Activated B cell treated with CpG ODN at 0.5 μM for 24 hours (primary cell): ENCODE results near the gene DBX1. TPM values are rescaled to one million over a fixed set of nuclear protein-coding genes. Genes with fewer than 3 reads are reported as not detected.

Experiments used
- ATAC-seq: fragments of 200-7000 bp; cut with Tn5 transposase; one replicate; pipeline ENCODE4 v1.10.0; 2021; ENCODE audit warnings: low read depth, mild to moderate bottlenecking, moderate library complexity
- CTCF ChIA-PET: fragments of 350-600 bp; sonication (Branson Sonifier 250); formaldehyde crosslinking; loops from one replicate; lab custom pipeline; 2021; ENCODE audit warnings: antibody characterized with exemption; lab: Charles Lee
- POLR2A ChIA-PET: fragments of 350-600 bp; sonication (Branson Sonifier 250); formaldehyde crosslinking; loops from one replicate; lab custom pipeline; 2021; ENCODE audit warnings: antibody characterized with exemption; lab: Charles Lee
- DNase-seq: peaks from one replicate; pipeline ENCODE4 v3.0.0; 2022
- H3K27ac Mint-ChIP-seq: one replicate; pipeline ENCODE4 v1.8.0; 2020; ENCODE audit warnings: mixed read lengths
- H3K27me3 Mint-ChIP-seq: one replicate; pipeline ENCODE4 v1.8.0; 2021; ENCODE audit warnings: mixed read lengths
- H3K36me3 Mint-ChIP-seq: one replicate; pipeline ENCODE4 v1.8.0; 2021; ENCODE audit warnings: low read depth, mixed read lengths
- H3K4me1 Mint-ChIP-seq: one replicate; pipeline ENCODE4 v1.8.0; 2021; ENCODE audit warnings: mixed read lengths
- H3K4me3 Mint-ChIP-seq: one replicate; pipeline ENCODE4 v1.8.0; 2020; ENCODE audit warnings: mild to moderate bottlenecking, mixed read lengths
- H3K9me3 Mint-ChIP-seq: one replicate; pipeline ENCODE4 v1.8.0; 2020; ENCODE audit warnings: mixed read lengths
- intact Hi-C: fragments of 100-400 bp; cut with micrococcal nuclease; formaldehyde crosslinking; loops from one replicate; pipeline ENCODE4 v1.15.1; 2024
- total RNA-seq: library from RNA; stranded (reverse); gene quantifications from 2 replicates; pipeline ENCODE4 v1.2.3, GENCODE V29; 2022
- TF ChIP-seq, protein P1 (sequence below): fragments of 200-600 bp; IDR thresholded peaks from one replicate; pipeline ENCODE4 v1.8.0; 2022; ENCODE audit warnings: antibody characterized with exemption, mild to moderate bottlenecking

DBX1 gene
- total RNA-seq, 1 donor from 2014 or later: not detected

DNA sequence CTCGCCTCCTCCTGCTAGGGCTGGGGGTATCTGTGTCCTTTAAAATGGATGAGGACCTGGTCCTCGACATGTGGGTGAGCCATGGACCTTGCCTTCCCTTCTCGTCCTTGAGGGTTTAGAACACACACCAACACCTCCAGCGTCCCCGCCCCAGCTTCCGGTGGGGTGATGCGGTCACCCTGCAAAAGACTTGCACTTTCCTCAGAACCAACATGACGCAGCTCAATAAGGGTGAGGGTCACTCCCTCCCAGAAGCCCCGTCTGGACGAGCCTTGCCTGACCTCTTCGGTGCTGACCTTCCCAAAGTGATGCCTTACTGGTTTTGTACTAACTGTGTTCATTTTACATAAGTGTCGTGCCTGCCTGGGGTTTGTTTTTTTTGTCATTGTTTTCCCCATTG, 41.0 kb downstream of the DBX1 start:
- DNase-seq (no peak), ATAC-seq (no peak)
- H3K36me3 Mint-ChIP-seq: no peaks in the 10 kb centered on the region
- peaks cover 16% of the 10 kb centered on the region for H3K27me3 Mint-ChIP-seq
- intact Hi-C loops: no loop called here
- H3K27ac Mint-ChIP-seq: no peak overlapping the region
- no peak overlapping the region for H3K4me3 Mint-ChIP-seq
- TF ChIP-seq, protein P1, sequence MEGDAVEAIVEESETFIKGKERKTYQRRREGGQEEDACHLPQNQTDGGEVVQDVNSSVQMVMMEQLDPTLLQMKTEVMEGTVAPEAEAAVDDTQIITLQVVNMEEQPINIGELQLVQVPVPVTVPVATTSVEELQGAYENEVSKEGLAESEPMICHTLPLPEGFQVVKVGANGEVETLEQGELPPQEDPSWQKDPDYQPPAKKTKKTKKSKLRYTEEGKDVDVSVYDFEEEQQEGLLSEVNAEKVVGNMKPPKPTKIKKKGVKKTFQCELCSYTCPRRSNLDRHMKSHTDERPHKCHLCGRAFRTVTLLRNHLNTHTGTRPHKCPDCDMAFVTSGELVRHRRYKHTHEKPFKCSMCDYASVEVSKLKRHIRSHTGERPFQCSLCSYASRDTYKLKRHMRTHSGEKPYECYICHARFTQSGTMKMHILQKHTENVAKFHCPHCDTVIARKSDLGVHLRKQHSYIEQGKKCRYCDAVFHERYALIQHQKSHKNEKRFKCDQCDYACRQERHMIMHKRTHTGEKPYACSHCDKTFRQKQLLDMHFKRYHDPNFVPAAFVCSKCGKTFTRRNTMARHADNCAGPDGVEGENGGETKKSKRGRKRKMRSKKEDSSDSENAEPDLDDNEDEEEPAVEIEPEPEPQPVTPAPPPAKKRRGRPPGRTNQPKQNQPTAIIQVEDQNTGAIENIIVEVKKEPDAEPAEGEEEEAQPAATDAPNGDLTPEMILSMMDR: no peak
- POLR2A ChIA-PET: no interaction called here
- CTCF ChIA-PET: interaction anchor here (0.7 kb wide), 1 partner anchor 736 kb away, joined by 4 read pairs; no protein-coding TSS in a partner anchor
- no peaks in the 10 kb centered on the region for H3K4me1 Mint-ChIP-seq
- no peaks in the 10 kb centered on the region for H3K9me3 Mint-ChIP-seq

DNA sequence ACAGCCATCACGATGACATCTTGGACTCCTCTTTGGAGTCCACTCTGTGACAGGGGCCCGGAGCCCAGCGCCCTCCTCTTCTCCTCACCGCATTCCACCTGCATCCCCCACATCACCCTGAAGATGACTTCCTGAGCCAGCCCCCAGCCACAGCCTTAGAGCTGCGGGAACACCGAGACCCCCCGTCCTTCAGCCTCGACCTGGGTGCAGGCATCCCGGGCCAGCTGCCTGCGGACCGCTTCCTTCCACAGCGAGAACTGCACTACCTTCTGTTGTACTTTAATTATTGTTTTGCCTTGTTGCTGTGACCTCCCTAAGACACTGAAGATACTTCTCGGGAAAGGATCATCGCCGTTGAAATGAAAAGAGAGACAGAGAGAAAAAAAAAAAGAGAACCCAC, 42.1 kb downstream of the DBX1 start:
- no peak overlapping the region for H3K27ac Mint-ChIP-seq
- no peak overlapping the region for H3K4me3 Mint-ChIP-seq
- no peaks in the 10 kb centered on the region for H3K36me3 Mint-ChIP-seq
- TF ChIP-seq, protein P1: no peak
- H3K27me3 Mint-ChIP-seq: peaks cover 16% of the 10 kb centered on the region
- ChIA-PET POLR2A (no interaction called here), CTCF (interaction anchor here (0.7 to 3.0 kb wide), 3 partner anchors 11 to 735 kb away, joined by 4 to 12 read pairs (median 5); no protein-coding TSS in a partner anchor)
- peaks cover under 1% of the 10 kb centered on the region for H3K4me1 Mint-ChIP-seq
- no peak for DNase-seq
- intact Hi-C loops: no loop called here
- H3K9me3 Mint-ChIP-seq: no peaks in the 10 kb centered on the region
- ATAC-seq: no peak

DNA sequence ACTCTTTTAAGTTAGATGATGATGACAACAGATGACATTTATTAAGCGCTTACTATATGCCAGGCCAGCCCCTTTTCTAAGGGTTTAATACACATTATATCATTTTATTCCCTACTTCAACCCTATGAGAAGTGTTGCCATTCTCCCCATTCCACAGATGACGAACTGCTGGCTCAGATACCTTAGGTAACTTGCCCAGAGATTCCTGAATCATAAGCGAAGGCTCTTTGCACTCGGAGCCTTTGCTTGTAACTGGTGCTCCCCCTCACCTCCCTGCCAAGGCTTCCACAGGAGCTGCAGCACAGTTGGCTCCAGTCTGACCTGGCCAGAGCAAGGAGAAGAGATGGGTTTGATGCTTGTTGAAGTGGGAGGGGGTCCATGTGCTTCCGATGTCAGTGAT, 43.0 kb downstream of the DBX1 start:
- no peaks in the 10 kb centered on the region for H3K9me3 Mint-ChIP-seq
- no peak overlapping the region for H3K27ac Mint-ChIP-seq
- no peak for ATAC-seq
- no peak overlapping the region for H3K4me3 Mint-ChIP-seq
- intact Hi-C loops: no loop called here
- TF ChIP-seq, protein P1: no peak
- H3K4me1 Mint-ChIP-seq: peaks cover 3% of the 10 kb centered on the region
- ChIA-PET POLR2A (no interaction called here), CTCF (interaction anchor here (1.2 to 3.0 kb wide), 2 partner anchors 12 to 15 kb away, joined by 5 to 12 read pairs; no protein-coding TSS in a partner anchor)
- no peaks in the 10 kb centered on the region for H3K36me3 Mint-ChIP-seq
- peaks cover 16% of the 10 kb centered on the region for H3K27me3 Mint-ChIP-seq
- no peak for DNase-seq

DNA sequence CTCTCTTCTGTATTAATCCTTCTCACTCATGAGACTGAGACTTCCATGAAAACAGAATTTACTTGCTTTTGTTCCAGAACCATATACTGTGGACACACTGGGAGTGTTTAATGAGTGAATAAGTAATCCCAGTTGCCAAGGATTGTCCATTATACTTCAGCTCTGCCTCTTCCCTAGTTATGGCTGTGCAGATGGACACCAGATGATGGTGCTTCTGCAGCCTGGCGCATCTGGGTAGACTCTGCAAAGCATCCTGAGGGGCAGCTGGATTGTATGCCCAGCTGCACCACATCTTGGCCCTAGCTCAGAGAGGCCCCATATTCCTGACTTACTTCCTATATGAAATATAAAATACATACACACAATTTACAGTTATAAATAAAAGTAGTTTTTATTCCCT, 43.5 kb downstream of the DBX1 start:
- Mint-ChIP-seq H3K4me3 (no peak overlapping the region), H3K27me3 (peaks cover 16% of the 10 kb centered on the region), H3K36me3 (no peaks in the 10 kb centered on the region), H3K4me1 (peaks cover 3% of the 10 kb centered on the region), H3K9me3 (no peaks in the 10 kb centered on the region), H3K27ac (no peak overlapping the region)
- TF ChIP-seq, protein P1: no peak
- intact Hi-C loops: no loop called here
- DNase-seq (no peak), ATAC-seq (no peak)
- ChIA-PET CTCF (interaction anchor here (3.0 kb wide), 1 partner anchor 12 kb away, joined by 12 read pairs; no protein-coding TSS in a partner anchor), POLR2A (no interaction called here)

DNA sequence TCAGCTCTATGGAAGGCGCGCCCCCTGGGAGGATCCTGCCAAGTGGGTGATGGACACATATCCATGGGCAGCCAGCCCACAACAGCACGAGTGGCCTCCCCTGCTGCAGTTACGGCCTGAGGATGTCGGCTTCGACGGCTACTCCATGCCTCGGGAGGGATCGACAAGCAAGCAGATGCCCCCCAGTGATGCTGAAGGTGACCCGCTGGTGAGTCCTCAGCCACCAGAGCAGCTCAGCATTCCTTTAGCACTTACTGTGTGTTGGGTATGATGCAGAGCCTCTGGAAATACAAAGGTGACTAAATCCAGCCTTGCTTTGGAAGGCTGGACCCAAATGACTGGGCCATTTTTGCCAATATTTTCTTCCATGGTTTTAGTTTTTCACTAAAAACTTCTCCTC, 45.7 kb downstream of the DBX1 start:
- intact Hi-C loops: loop anchor here (5.0 kb wide), 1 partner anchor 552 kb away; no protein-coding TSS in a partner anchor
- H3K4me1 Mint-ChIP-seq: peaks cover 3% of the 10 kb centered on the region
- no peaks in the 10 kb centered on the region for H3K36me3 Mint-ChIP-seq
- no peak overlapping the region for H3K4me3 Mint-ChIP-seq
- POLR2A ChIA-PET: no interaction called here
- CTCF ChIA-PET: interaction anchor here (1.4 kb wide), 1 partner anchor 10 kb away, joined by 3 read pairs; no protein-coding TSS in a partner anchor
- no peak overlapping the region for H3K27ac Mint-ChIP-seq
- H3K9me3 Mint-ChIP-seq: no peaks in the 10 kb centered on the region
- TF ChIP-seq, protein P1: no peak
- no peak for ATAC-seq
- H3K27me3 Mint-ChIP-seq: peaks cover 16% of the 10 kb centered on the region
- no peak for DNase-seq
